Urothelium cell line (cell line): Measurements from ENCODE around the gene RD3L.
"Not testable (repeated sequence)": the region's sequence is repeated elsewhere in the genome, so short reads cannot be mapped to it uniquely, and the experiment has no call there.

Experiments
- DNase-seq: peaks from one replicate; pipeline ENCODE4 v3.0.0; 2011; ENCODE audit warnings: low spot score, mixed read lengths
- FAIRE-seq: peaks from 2 replicates; lab custom pipeline; 2011; peaks lifted over from hg19 to GRCh38; lab: Jason Lieb, UNC

Gene RD3L

GRCh38 chr14:103941973-103942736, at the start of gene RD3L:
RD3L (minus strand) TSS chr14:103942529; CDS start chr14:103941695, 834 bp downstream.
- no peak for DNase-seq
- no peak for FAIRE-seq

- FAIRE-seq (no peak), DNase-seq (no peak)
Observed at GRCh38 chr14:103989964-103990363, 47.6 kb upstream of the RD3L start.

GRCh38 chr14:103989034-103989433, 46.7 kb upstream of the RD3L start:
- DNase-seq (no peak), FAIRE-seq (no peak)

GRCh38 chr14:103984196-103984595, 41.9 kb upstream of the RD3L start:
- no peak for DNase-seq
- FAIRE-seq, result no peak

GRCh38 chr14:103980623-103981238, 38.4 kb upstream of the RD3L start:
- DNase-seq, FAIRE-seq: not testable (repeated sequence)

- FAIRE-seq (no peak), DNase-seq (no peak)
Observed at GRCh38 chr14:103974575-103974974, 32.2 kb upstream of the RD3L start.

GRCh38 chr14:103973354-103973753, 31.0 kb upstream of the RD3L start:
- no peak for FAIRE-seq
- no peak for DNase-seq

GRCh38 chr14:103969961-103970360, 27.6 kb upstream of the RD3L start:
- DNase-seq (no peak), FAIRE-seq (no peak)

- FAIRE-seq (no peak), DNase-seq (no peak)
Observed at GRCh38 chr14:103966631-103967030, 24.3 kb upstream of the RD3L start.

GRCh38 chr14:103961928-103962578, 19.7 kb upstream of the RD3L start:
- DNase-seq (no peak), FAIRE-seq (no peak)

GRCh38 chr14:103960457-103961055, 18.2 kb upstream of the RD3L start:
- FAIRE-seq, result no peak
- no peak for DNase-seq

- no peak for FAIRE-seq
- no peak for DNase-seq
Observed at GRCh38 chr14:103949131-103949790, 6.9 kb upstream of the RD3L start.

GRCh38 chr14:103948442-103948841, 6.1 kb upstream of the RD3L start:
- no peak for FAIRE-seq

GRCh38 chr14:103946975-103947374, 4.6 kb upstream of the RD3L start:
- FAIRE-seq (no peak), DNase-seq (no peak)

More at GRCh38 chr14:103948442-103948841, 6.1 kb upstream of the RD3L start:
- DNase-seq, result no peak

GRCh38 chr14:103943673-103944072, 1.3 kb upstream of the RD3L start:
- FAIRE-seq (no peak), DNase-seq (no peak)

- FAIRE-seq (no peak), DNase-seq (no peak)
Observed at GRCh38 chr14:103941462-103941861, 867 bp downstream of the RD3L start.

GRCh38 chr14:103935102-103935501, 7.2 kb downstream of the RD3L start:
- FAIRE-seq, result no peak
- DNase-seq, result no peak

- no peak for DNase-seq
- FAIRE-seq, result no peak
Observed at GRCh38 chr14:103932791-103933490, 9.4 kb downstream of the RD3L start.

GRCh38 chr14:103931422-103931821, 10.9 kb downstream of the RD3L start:
- no peak for FAIRE-seq

GRCh38 chr14:103930051-103930604, 12.2 kb downstream of the RD3L start:
- no peak for DNase-seq

More at GRCh38 chr14:103931422-103931821, 10.9 kb downstream of the RD3L start:
- DNase-seq, result no peak

More at GRCh38 chr14:103930051-103930604, 12.2 kb downstream of the RD3L start:
- FAIRE-seq, result no peak
